KOPT-K1 (cell line): ENCODE results near the gene NT5DC1.
A peak's percentile ranks its signal among the peaks of the same experiment; 100 is the strongest.

Source experiments
- H3K27ac ChIP-seq: fragments of 200-600 bp; sonication (generic); 2 replicates; pipeline ENCODE4 v1.5.1; 2016; ENCODE audit warnings: antibody characterized with exemption, mild to moderate bottlenecking, low read depth, low read length; ENCODE audit not compliant: poor library complexity, severe bottlenecking
- H3K36me3 ChIP-seq: fragments of 200-600 bp; sonication (generic); 2 replicates; pipeline ENCODE4 v1.5.1; 2017; ENCODE audit warnings: antibody characterized with exemption, mild to moderate bottlenecking, low read length, moderate library complexity; ENCODE audit not compliant: insufficient read depth
- H3K9me3 ChIP-seq: fragments of 200-600 bp; sonication (generic); 2 replicates; pipeline ENCODE4 v1.5.1; 2017; ENCODE audit warnings: antibody characterized with exemption, low read length, mild to moderate bottlenecking; ENCODE audit not compliant: insufficient read depth, poor library complexity, severe bottlenecking

The NT5DC1 gene

GRCh38 chr6:116248577-116248976 lies 147.9 kb downstream of the NT5DC1 start:
- H3K27ac ChIP-seq: no peak overlapping the region
- H3K9me3 ChIP-seq: no peaks in the 10 kb centered on the region
- peaks cover 15% of the 10 kb centered on the region; the same call in 1 of the 2 replicates for H3K36me3 ChIP-seq

GRCh38 chr6:116251568-116252384 lies 151.1 kb downstream of the NT5DC1 start:
- H3K36me3 ChIP-seq: peaks cover 15% of the 10 kb centered on the region; the same call in 1 of the 2 replicates
- H3K9me3 ChIP-seq: no peaks in the 10 kb centered on the region
- no peak overlapping the region for H3K27ac ChIP-seq

GRCh38 chr6:116253188-116253504 lies 152.5 kb downstream of the NT5DC1 start:
- no peaks in the 10 kb centered on the region for H3K9me3 ChIP-seq
- H3K27ac ChIP-seq: peak overlapping the region; percentile 75
- H3K36me3 ChIP-seq: peaks cover 15% of the 10 kb centered on the region; the same call in 1 of the 2 replicates

GRCh38 chr6:116253505-116254296 lies 153.0 kb downstream of the NT5DC1 start, which contains the start of gene TSPYL4:
Gene TSPYL4 (minus strand): TSS chr6:116254075. CDS start chr6:116254008, 67 bp downstream.
- Histone ChIP-seq H3K9me3 (no peaks in the 10 kb centered on the region), H3K36me3 (peaks cover 15% of the 10 kb centered on the region; the same call in 1 of the 2 replicates), H3K27ac (peak within 1 kb of the TSS; percentile 75)

- Histone ChIP-seq H3K27ac (peak overlapping the region; percentile 75), H3K9me3 (no peaks in the 10 kb centered on the region), H3K36me3 (peaks cover 18% of the 10 kb centered on the region; the same call in 1 of the 2 replicates)
Measured at GRCh38 chr6:116254297-116255056, 153.8 kb downstream of the NT5DC1 start.

- H3K9me3 ChIP-seq: no peaks in the 10 kb centered on the region
- H3K36me3 ChIP-seq: peaks cover 20% of the 10 kb centered on the region; the same call in 1 of the 2 replicates
- H3K27ac ChIP-seq: peak overlapping the region; percentile 75
Measured at GRCh38 chr6:116255246-116255800, 154.7 kb downstream of the NT5DC1 start.

GRCh38 chr6:116256694-116257093 lies 156.0 kb downstream of the NT5DC1 start:
- no peaks in the 10 kb centered on the region for H3K9me3 ChIP-seq
- H3K36me3 ChIP-seq: peaks cover 12% of the 10 kb centered on the region; the same call in 1 of the 2 replicates
- no peak overlapping the region for H3K27ac ChIP-seq

- Histone ChIP-seq H3K9me3 (peaks cover 8% of the 10 kb centered on the region), H3K36me3 (peaks cover 5% of the 10 kb centered on the region; the same call in 1 of the 2 replicates)
Measured at GRCh38 chr6:116258520-116258919, 157.9 kb downstream of the NT5DC1 start.

GRCh38 chr6:116263353-116263752 lies 162.7 kb downstream of the NT5DC1 start:
- Histone ChIP-seq H3K9me3 (peaks cover 15% of the 10 kb centered on the region), H3K27ac (no peak overlapping the region), H3K36me3 (peaks cover 11% of the 10 kb centered on the region; the same call in 1 of the 2 replicates)

More at GRCh38 chr6:116258520-116258919, 157.9 kb downstream of the NT5DC1 start:
- no peak overlapping the region for H3K27ac ChIP-seq

GRCh38 chr6:116265041-116265829 lies 164.6 kb downstream of the NT5DC1 start:
- no peak overlapping the region for H3K27ac ChIP-seq
- H3K9me3 ChIP-seq: peaks cover 15% of the 10 kb centered on the region
- H3K36me3 ChIP-seq: 0 out of 2 replicates have a peak, but pooled peaks cover 6% of the 10 kb centered on the region

GRCh38 chr6:116266803-116267202 lies 166.2 kb downstream of the NT5DC1 start:
- Histone ChIP-seq H3K27ac (no peak overlapping the region), H3K9me3 (peaks cover 15% of the 10 kb centered on the region), H3K36me3 (0 out of 2 replicates have a peak, but pooled peaks cover 11% of the 10 kb centered on the region)

GRCh38 chr6:116267836-116268588 lies 167.4 kb downstream of the NT5DC1 start:
- H3K9me3 ChIP-seq: peaks cover 12% of the 10 kb centered on the region
- H3K36me3 ChIP-seq: peaks cover 21% of the 10 kb centered on the region; the same call in 1 of the 2 replicates
- H3K27ac ChIP-seq: no peak overlapping the region

- H3K36me3 ChIP-seq: peaks cover 26% of the 10 kb centered on the region; the same call in 1 of the 2 replicates
- peaks cover 5% of the 10 kb centered on the region for H3K9me3 ChIP-seq
- no peak overlapping the region for H3K27ac ChIP-seq
Measured at GRCh38 chr6:116268589-116269293, 168.1 kb downstream of the NT5DC1 start.
